K562 (cell line): ENCODE measurements around the gene STEAP2. TPM values are rescaled to one million over a fixed set of nuclear protein-coding genes. Genes with fewer than 3 reads are reported as not detected.

Source experiments
- ATAC-seq: fragments of 200-7000 bp; cut with Tn5 transposase; 3 replicates; pipeline ENCODE4 v1.9.1; 2020; ENCODE audit warnings: moderate library complexity
- BruUV-seq: library from RNA; stranded (reverse); fragments of 400-500 nt; replicated peaks from 2 replicates; lab custom pipeline; 2021; lab: Mats Ljungman, UMichigan
- CTCF ChIA-PET: fragments of 300-600 bp; formaldehyde crosslinking; extraction: SDS; loops from one replicate; lab custom pipeline; 2021; ENCODE audit warnings: low intra/inter-chr PET ratio; lab: Yijun Ruan, JAX
- POLR2A ChIA-PET: fragments of 300-600, 350-650 bp; sonication (Branson Sonifier 250); formaldehyde crosslinking; extraction: SDS; loops from one replicate; lab custom pipeline; 2021; ENCODE audit warnings: antibody characterized with exemption, inconsistent platforms; lab: Yijun Ruan, JAX
- DNase-seq, 4 experiments: peaks; one replicate each; pipeline versions ENCODE4 v3.0.0 to v3.0.0-alpha.2; 2011 to 2018; ENCODE audit warnings: low spot score in 3 of 4, mixed read lengths in 3 of 4; ENCODE audit errors: extremely low read depth in 1 of 4
- FAIRE-seq: peaks from 2 replicates; lab custom pipeline; 2011; peaks lifted over from hg19 to GRCh38; lab: Jason Lieb, UNC
- H2AFZ ChIP-seq: 2 replicates; pipeline ENCODE4 v1.6.0; 2011; ENCODE audit warnings: low read depth, low read length, control low read depth, inconsistent platforms
- H3K27ac ChIP-seq: fragments of 200-600 bp; 3 replicates; pipeline ENCODE4 v1.8.0; 2011; ENCODE audit warnings: low read depth, mild to moderate bottlenecking, control low read depth, inconsistent platforms, low read length, moderate library complexity, mixed read lengths; ENCODE audit errors: extremely low read depth
- H3K27me3 ChIP-seq, 2 experiments: fragments of 300-600 bp in 1 of 2; 2 replicates in 1 of 2; 3 replicates in 1 of 2; pipeline versions ENCODE4 v1.6.0 to v1.8.0; 2011; ENCODE audit warnings: inconsistent platforms in 2 of 2, low read length in 2 of 2, mild to moderate bottlenecking in 1 of 2, mixed read lengths in 1 of 2, moderate library complexity in 1 of 2; ENCODE audit not compliant: control insufficient read depth in 2 of 2, insufficient read depth in 2 of 2
- H3K36me3 ChIP-seq: fragments of 300-600 bp; 3 replicates; pipeline ENCODE4 v1.8.0; 2011; ENCODE audit warnings: mild to moderate bottlenecking, low read length, inconsistent platforms; ENCODE audit not compliant: control insufficient read depth, insufficient read depth
- H3K4me1 ChIP-seq, 2 experiments: fragments of 200-600 bp in 1 of 2; replicated peaks in 1 of 2; 2 replicates in 1 of 2; 3 replicates in 1 of 2; pipeline versions ENCODE4 v1.5.1 to v1.8.0; 2011; ENCODE audit warnings: inconsistent platforms in 2 of 2, low read length in 2 of 2, mild to moderate bottlenecking in 1 of 2, mixed read lengths in 1 of 2, moderate library complexity in 1 of 2; ENCODE audit not compliant: control insufficient read depth in 2 of 2, insufficient read depth in 2 of 2
- H3K4me2 ChIP-seq: 2 replicates; pipeline ENCODE4 v1.6.1; 2011; ENCODE audit warnings: low read length, control low read depth, inconsistent platforms, mixed read lengths; ENCODE audit not compliant: insufficient read depth
- H3K4me3 ChIP-seq: fragments of 200-600 bp; sonication (generic), shearing (Covaris generic); 2 replicates; pipeline ENCODE4 v1.5.1; 2016; ENCODE audit warnings: control low read depth, inconsistent platforms
- H3K79me2 ChIP-seq: fragments of 200-600 bp; 3 replicates; pipeline ENCODE4 v1.8.0; 2011; ENCODE audit warnings: low read length, inconsistent platforms; ENCODE audit not compliant: control insufficient read depth, insufficient read depth
- H3K9ac ChIP-seq, 2 experiments: 2 replicates each; pipeline versions ENCODE4 v1.6.0 to v1.6.1; 2011; ENCODE audit warnings: low read depth in 2 of 2, low read length in 2 of 2, control low read depth in 1 of 2, inconsistent platforms in 1 of 2, mild to moderate bottlenecking in 1 of 2, mixed read lengths in 1 of 2; ENCODE audit not compliant: insufficient read depth in 1 of 2
- H3K9me1 ChIP-seq: one replicate; pipeline ENCODE4 v1.6.0; 2011; ENCODE audit warnings: inconsistent platforms, mild to moderate bottlenecking, low read length, moderate library complexity; ENCODE audit not compliant: control insufficient read depth, insufficient read depth
- H3K9me3 ChIP-seq: replicated peaks from 2 replicates; pipeline ENCODE4 v1.5.1; 2011; ENCODE audit warnings: low read depth, low read length, inconsistent platforms; ENCODE audit not compliant: control insufficient read depth, insufficient read depth
- H4K20me1 ChIP-seq: replicated peaks from 2 replicates; pipeline ENCODE4 v1.6.1; 2011; ENCODE audit warnings: low read length, inconsistent platforms, mixed read lengths; ENCODE audit not compliant: control insufficient read depth, insufficient read depth
- CEBPG ChIP-seq, 3 experiments: fragments of 200-800 bp in 1 of 3; sonication (Bioruptor generic) in 1 of 3; sonication (generic) in 1 of 3; formaldehyde crosslinking in 1 of 3; IDR thresholded peaks in 2 of 3; conservative IDR thresholded peaks in 1 of 3; 2 replicates each; pipeline versions ENCODE4 v1.6.1 to v1.8.0; 2016 to 2022; ENCODE audit warnings: missing compliant biosample characterization in 2 of 3, missing genetic modification characterization in 2 of 3, mild to moderate bottlenecking in 1 of 3, missing genetic modification reagents in 1 of 3
- SFPQ ChIP-seq: fragments of 200-400 bp; formaldehyde crosslinking; IDR thresholded peaks from 2 replicates; pipeline ENCODE4 v1.6.1; 2017; ENCODE audit warnings: mild to moderate bottlenecking, low read depth, low read length, moderate library complexity
- WGBS: fragments of 100-300 bp; shearing (Covaris generic); methylation state at CpG from one replicate; pipeline ENCODE4 v1.1.6; 2016; ENCODE audit warnings: low coverage, mixed read lengths; ENCODE audit not compliant: insufficient coverage; ENCODE audit errors: missing lambda C conversion rate; 5-methylcytosine and 5-hydroxymethylcytosine counted together
- in situ Hi-C: fragments of 300-500 bp; cut with MboI; formaldehyde crosslinking; loops from 4 replicates; pipeline ENCODE4 v1.15.0; 2018; ENCODE audit warnings: inconsistent platforms, mixed read lengths
- intact Hi-C: fragments of 100-400 bp; cut with micrococcal nuclease; formaldehyde crosslinking; loops from 2 replicates; pipeline ENCODE4 v1.14.2; 2022
- polyA plus RNA-seq, 8 experiments: library from polyadenylated mRNA; depleted of rRNA in 4 of 8; stranded (reverse) in 5 of 8; unstranded in 3 of 8; fragments of >200 nt; fragmentation: Nextera tagmentation in 2 of 8; fragmentation: Illumina TruSeq in 1 of 8; extraction: Ambion mirVana in 2 of 8; extraction: Trizol in 1 of 8; gene quantifications; 2 replicates each; pipeline versions ENCODE4 v1.2.1 to v1.2.3, GENCODE V29; 2011 to 2014; ENCODE audit warnings: inconsistent platforms in 1 of 8, missing spikeins in 1 of 8
- total RNA-seq, 7 experiments: library from RNA; depleted of rRNA in 6 of 7; stranded (reverse); fragments of >200 nt in 6 of 7; fragmentation: Illumina TruSeq in 2 of 7; extraction: Trizol in 2 of 7; gene quantifications; 2 replicates each; pipeline versions ENCODE4 v1.2.1 to v1.2.3, GENCODE V29; 2011 to 2021; ENCODE audit warnings: low replicate concordance in 1 of 7

The STEAP2 gene
- total and polyA plus RNA-seq, 9 of the 15 experiments (the other 6 are each of a cell fraction or from before 2014, with no cell fraction given) = 0.02 to 0.03 TPM; not detected in 7

- no peaks in the 10 kb centered on the region for H3K4me1 ChIP-seq
- 0% methylated on average over 1 of the region's 1 CpG for WGBS
- in situ Hi-C loops (no loop called here), intact Hi-C loops (no loop called here)
- H3K9me3 ChIP-seq = no peaks in the 10 kb centered on the region
- H3K27me3 ChIP-seq = no peaks in the 10 kb centered on the region
- no peak overlapping the region for H3K4me2 ChIP-seq
- H2AFZ ChIP-seq = no peak overlapping the region
- TF ChIP-seq CEBPG (CRISPR knock-in tag; IDR thresholded peaks at IDR 0.05) (no peak), CEBPG (tag; conservative IDR thresholded peaks at IDR 0.05 in 1 of 2, IDR thresholded peaks at IDR 0.05 in 1 of 2) (0 out of 4 replicates have a peak, but pooled peaks of 1 of the 2 experiments have one; percentile 15), SFPQ (no peak)
- no peak for ATAC-seq
- H3K36me3 ChIP-seq = no peaks in the 10 kb centered on the region
- FAIRE-seq = no peak
- CTCF ChIA-PET = no interaction called here
- H3K9me1 ChIP-seq = no peaks in the 10 kb centered on the region
- H3K27ac ChIP-seq = no peak overlapping the region
- BruUV-seq = no TSS peak
- H3K79me2 ChIP-seq = no peaks in the 10 kb centered on the region
- no peak for DNase-seq
- H3K4me3 ChIP-seq = no peak overlapping the region
- POLR2A ChIA-PET = no interaction called here
- H4K20me1 ChIP-seq = no peaks in the 10 kb centered on the region
- no peak overlapping the region for H3K9ac ChIP-seq
Observed at GRCh38 chr7:90180011-90180585, 31.4 kb upstream of the STEAP2 start.
